Measurements from ENCODE around the gene NR5A2.

DNA sequence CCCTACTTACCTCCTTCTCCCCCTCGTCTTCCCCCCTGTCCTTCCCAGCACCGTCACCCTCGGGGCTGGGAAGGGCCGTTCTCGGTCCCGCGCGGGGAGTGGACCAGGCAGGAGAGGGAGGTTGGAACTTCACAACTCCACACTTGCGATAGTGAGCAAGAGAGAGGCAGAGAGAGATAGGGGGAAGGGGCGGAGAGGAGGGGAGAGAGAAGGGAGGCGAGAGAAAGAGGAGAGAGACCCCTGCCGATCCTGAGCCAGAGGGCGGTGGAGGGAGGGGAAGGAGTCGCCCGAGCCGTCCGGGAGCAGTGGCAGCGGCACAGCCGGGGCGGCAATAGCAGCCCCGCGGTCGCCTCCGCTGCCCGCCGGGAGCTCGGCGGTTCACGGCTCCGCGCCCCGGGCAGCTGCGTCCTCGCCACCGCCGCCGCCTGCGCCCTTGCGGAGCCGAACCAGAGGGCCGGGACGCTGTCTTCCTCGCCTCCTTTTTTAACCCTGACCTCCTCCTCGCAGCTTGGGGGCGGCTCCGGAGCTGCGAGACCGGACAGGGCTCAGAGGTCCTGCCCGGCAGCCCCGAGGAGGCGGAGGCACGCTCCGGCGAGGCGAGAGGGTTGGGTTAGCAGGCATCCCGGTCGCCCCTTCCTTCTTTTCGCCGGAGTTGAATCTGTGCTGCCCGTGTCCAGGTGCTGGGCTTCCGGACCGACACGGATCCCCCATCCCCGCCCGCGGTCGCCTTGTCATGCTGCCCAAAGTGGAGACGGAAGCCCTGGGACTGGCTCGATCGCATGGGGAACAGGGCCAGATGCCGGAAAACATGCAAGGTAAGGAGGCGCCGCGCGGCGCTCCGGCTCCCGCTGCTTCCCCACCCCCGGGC lies 11.7 kb downstream of the NR5A2 start:
- no peak for TF ChIP-seq EZH2phosphoT487 (IDR thresholded peaks at IDR 0.05; ENCODE audit: borderline replicate concordance)
- TF ChIP-seq, protein P1, sequence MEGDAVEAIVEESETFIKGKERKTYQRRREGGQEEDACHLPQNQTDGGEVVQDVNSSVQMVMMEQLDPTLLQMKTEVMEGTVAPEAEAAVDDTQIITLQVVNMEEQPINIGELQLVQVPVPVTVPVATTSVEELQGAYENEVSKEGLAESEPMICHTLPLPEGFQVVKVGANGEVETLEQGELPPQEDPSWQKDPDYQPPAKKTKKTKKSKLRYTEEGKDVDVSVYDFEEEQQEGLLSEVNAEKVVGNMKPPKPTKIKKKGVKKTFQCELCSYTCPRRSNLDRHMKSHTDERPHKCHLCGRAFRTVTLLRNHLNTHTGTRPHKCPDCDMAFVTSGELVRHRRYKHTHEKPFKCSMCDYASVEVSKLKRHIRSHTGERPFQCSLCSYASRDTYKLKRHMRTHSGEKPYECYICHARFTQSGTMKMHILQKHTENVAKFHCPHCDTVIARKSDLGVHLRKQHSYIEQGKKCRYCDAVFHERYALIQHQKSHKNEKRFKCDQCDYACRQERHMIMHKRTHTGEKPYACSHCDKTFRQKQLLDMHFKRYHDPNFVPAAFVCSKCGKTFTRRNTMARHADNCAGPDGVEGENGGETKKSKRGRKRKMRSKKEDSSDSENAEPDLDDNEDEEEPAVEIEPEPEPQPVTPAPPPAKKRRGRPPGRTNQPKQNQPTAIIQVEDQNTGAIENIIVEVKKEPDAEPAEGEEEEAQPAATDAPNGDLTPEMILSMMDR (conservative IDR thresholded peaks at IDR 0.05; ENCODE audit: low read length) = no peak
